Activated naive CD4-positive, alpha-beta T cell treated with Interleukin-2 at 50 U/mL for 16 hours (primary cell): ENCODE measurements around the gene DLX2.
"Not testable (repeated sequence)": the region's sequence is repeated elsewhere in the genome, so short reads cannot be mapped to it uniquely, and the experiment has no call there.

Experiments used
- DNase-seq: peaks from one replicate; pipeline ENCODE4 v3.0.0-alpha.2; 2020

Gene DLX2

DNA sequence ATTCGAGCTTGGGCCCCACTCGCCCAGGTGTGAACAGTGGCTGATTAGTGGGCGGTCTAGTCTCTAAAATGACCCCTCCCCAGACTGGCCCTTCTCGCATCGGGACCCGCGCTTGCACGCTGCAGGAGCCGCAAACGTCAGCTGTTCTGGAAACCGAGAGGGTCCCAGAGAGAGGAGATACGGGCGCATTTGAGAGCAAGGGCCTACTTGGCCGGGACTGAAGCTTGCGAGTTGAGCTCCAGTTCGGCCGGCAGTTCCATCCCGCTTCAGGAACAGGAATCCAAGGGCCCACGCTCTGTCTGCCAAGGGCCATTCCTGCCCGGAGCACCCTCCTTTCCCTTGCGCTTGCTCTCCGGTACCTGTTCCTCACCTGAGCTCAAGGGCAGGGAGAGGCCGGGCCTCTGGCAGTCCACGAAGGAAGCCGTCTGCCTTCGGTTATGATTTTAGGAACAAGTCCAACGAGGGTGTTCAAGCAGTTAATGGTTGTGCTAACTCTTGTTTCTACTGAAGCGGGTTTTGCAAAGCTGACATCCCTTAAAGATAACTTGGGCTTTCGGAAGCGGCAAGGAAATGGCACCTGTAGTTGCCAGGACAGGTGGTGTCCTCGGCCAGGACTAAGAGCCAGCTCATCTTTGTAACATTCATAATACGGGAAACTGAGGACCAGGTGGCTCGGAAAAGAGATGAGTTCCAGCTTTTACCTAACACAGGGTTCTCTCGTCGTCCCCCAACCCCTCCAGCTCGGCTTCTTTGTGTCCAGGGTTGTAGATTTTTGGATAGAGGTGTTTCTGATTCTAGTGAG lies 21.3 kb downstream of the DLX2 start:
- DNase-seq, result no peak

DNA sequence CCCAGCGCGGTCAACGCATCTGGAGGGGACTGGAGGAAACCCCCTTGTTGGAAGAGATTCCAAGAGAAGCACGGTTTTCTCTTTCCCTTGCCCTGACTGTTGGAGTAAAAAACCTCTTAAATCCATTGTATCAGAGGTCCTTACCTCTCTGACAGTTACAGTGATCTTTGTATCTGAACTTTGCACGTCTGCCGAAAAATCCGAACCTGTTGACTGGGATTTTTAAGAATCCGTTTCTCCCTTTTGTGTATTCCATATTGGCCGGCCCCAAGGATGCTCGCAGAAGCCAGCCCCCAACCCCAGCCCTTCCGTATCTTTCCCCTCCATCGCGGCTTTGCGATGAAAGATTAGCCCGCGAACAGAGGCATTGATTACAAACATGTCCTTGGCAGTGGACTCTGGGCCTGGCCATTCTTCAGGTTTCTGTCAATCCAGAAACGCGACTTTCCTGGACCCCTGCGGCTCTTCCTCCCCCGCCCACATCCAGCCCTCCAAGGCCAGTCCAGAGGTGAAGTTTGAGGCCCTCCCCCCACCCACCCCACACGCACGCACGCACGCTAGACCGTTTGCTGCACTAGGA lies 22.0 kb downstream of the DLX2 start:
- DNase-seq, result no peak

DNA sequence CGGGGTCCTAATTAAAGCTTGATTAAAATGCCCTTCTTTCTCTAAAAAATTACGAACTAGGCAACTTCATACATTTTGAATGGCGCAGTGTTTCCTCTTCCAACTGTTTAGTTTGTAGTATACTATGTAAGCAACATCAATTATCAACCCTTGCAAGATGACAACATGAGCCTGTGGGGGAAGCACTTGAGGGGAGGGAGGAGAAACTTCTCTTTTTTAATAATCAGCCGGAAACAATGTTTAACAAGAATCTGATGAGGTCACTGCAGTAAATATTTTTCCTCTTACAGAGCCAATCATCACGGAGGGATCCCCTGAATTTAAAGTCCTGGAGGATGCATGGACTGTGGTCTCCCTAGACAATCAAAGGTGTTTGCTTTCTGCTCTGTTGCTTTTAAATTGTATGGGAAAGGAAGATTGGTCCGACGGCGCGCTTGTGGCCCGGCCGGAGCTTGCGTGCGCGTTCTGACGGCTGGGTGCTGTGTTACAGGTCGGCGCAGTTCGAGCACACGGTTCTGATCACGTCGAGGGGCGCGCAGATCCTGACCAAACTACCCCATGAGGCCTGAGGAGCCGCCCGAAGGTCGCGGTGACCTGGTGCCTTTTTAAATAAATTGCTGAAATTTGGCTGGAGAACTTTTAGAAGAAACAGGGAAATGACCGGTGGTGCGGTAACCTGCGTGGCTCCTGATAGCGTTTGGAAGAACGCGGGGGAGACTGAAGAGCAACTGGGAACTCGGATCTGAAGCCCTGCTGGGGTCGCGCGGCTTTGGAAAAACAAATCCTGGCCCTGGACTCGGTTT lies 22.7 kb downstream of the DLX2 start:
- no peak for DNase-seq

DNA sequence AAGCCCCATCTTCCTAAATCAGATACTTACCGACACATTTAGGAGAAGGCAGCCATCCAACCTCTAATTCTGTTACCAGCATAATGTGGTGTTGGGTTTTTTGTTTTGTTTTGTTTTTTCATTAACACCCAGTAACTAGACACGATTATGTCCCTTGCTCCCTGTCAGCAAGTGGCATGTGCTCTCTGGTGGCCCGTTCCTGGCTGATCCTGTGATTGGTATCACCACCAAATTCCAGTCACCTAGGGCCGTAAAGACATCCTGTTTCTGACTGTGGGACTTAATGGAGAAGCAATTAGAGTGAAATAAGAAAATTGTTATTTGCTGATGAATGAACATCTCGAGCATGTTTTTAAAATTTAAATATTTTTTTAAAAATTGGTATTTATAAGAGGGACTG lies 23.3 kb downstream of the DLX2 start:
- DNase-seq, result no peak

DNA sequence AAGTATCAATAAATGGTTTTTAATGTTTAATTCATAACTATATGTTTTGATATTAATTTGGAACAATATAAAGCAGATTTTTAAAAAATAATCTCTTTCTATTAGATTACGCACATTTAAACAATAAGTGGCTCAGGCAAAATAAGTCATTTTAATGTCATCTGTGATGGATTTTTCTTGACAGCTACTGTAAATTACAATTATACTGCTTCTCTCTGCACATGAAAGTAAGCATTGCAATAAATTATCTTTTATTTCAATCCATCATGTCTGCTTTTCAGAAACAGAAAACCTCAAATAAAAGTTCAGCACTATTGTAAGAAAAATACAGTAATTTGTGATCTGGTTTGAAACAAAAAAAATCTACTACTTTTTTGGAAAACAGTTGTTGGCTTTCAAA lies 28.4 kb downstream of the DLX2 start:
- no peak for DNase-seq

DNA sequence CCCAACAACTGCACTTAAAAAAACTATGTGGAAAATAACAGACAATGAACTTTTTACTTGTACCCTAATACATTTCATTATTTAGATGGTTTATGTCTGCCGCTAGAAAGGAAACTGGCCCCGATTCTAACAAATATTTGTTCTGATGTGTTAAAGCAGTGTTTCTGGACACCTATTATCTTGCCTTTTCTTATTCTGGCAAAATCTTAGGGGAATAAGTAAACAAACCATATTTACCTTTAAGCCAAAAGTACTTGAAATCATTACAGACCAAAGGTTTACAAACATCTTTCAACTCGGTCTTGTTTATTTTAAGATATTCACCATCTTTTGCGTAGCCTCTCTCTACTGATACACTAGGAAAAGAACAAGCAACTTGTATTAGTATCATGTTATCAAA lies 29.2 kb downstream of the DLX2 start:
- DNase-seq, result no peak

DNA sequence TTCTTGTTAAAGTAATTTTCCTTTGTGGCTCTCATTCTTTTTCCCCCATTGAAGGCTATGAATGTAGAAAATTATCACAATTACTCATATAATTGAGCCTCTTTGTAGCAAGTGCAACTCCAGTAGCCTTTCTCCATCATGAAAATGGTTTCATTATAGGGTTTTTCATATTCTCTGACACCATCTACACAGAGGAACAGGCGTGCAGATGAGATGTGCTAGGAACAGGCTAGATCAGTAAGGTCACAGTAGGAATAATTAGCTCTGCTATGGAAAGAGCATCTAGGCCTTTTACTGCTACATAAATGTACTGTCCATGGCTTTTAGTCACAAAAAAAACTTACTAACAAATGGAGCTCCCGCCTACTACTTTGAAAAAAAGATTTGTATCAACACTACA lies 30.0 kb downstream of the DLX2 start:
- DNase-seq, result no peak

DNA sequence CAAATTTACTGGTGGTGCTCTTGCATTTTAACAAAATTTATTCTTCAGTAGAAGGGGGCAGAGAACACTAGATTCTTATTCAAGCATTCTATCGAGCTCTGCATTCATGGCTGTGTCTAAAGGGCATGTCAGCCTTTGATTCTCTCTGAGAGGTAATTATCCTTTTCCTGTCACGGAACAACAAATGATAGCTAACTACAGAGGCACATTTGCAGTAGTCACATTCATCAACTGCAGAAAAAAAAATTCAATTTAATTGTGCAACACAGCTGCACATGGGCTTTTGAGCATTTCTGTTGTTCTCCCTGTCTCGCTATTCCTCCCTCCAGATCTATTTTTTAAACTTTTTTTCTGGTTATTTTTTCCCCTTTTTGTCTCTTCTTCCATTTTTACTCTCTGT lies 30.4 kb downstream of the DLX2 start:
- DNase-seq, result no peak

DNA sequence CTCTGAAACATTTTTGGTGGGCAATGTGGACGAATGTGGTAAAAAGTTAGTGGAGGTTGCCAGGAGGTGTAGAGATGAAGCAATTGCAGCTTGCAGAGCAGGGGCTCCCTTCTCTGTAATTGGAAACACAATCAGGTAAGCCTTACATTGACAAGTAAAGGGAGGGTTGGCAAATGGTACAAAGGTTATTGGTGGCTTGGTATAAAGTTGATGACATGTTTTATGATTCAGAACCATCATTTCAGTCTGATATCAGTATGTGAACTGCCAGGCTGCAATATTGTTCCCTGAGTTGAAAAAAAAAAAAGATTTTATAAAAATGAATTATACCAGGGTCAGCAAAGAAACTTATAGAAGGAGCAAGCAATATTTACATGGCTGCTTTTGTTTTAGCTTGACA lies 31.8 kb downstream of the DLX2 start:
- DNase-seq, result no peak

DNA sequence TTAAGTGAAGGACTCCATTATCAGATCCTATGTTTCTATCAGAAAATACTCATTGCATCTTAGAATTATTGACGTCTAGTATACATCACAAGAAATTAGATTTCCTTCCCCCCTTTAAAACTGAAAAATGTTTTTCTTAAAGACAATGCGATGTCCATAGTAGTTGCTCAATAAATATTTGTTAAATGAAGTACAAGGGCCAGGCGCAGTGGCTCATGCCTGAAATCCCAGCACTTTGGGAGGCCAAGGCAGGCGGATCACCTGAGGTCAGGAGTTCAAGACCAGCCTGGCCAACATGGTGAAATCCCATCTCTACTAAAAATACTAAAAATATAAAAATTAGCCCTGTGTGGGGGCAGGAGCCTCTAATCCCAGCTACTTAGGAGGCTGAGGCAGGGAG lies 34.8 kb downstream of the DLX2 start:
- DNase-seq, result not testable (repeated sequence)

DNA sequence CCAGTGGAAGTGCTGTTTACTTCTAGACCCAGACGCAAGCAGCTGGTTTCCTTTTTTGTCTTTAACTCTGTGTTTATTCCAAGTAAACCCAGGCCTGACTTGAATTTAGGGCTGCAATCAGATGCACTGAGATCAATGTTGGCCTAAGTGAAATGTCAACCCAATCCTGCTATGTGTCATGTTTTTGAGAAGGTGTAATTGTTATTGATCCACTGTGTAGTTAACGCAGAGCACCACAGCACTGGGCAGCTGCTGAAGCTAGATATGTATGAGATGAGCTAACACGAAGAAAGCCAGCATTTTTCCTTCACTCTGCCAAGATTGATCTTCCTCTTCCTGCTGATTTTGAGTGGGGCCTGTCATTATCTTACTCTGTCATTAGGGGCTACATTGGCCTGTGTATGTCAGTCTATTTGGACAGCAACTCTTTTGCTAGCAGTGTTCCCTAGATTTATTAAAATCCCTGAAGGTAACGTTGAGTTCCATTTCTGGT lies 36.3 kb downstream of the DLX2 start:
- DNase-seq, result no peak

DNA sequence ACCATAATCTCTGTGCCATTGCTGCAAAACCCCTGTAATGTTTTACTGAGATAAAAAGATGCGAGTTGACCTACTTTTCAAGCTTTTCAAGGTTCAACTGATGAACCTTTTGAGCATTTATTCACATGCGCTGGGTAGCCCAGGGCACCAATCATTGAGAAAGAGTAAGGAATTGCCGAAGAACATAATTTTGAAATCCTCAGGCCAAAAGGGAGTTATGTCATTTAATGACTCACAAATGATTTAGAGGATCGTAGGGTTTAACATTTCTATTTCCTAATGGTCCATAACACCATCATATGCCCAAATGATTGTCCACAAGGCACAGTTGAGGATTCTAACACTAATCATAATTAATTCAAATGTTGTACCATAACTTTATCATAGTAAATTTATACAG lies 37.6 kb downstream of the DLX2 start:
- no peak for DNase-seq

DNA sequence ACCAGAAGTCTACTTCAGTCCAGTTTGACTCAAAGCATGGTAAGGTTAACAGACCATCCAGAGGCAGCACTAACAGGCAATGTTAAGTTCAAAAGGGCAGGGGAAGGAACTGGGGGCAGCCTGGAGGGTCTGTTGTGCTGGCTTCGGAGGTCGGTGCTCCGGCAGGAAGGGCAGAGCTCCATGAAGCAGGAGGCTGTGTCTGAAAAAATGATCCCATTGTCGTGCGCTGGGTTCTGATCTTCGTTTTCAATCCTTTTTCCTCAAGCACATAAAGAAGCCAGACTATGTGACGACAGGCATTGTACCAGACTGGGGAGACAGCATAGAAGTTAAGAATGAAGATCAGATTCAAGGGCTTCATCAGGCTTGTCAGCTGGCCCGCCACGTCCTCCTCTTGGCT lies 39.3 kb downstream of the DLX2 start:
- no peak for DNase-seq

DNA sequence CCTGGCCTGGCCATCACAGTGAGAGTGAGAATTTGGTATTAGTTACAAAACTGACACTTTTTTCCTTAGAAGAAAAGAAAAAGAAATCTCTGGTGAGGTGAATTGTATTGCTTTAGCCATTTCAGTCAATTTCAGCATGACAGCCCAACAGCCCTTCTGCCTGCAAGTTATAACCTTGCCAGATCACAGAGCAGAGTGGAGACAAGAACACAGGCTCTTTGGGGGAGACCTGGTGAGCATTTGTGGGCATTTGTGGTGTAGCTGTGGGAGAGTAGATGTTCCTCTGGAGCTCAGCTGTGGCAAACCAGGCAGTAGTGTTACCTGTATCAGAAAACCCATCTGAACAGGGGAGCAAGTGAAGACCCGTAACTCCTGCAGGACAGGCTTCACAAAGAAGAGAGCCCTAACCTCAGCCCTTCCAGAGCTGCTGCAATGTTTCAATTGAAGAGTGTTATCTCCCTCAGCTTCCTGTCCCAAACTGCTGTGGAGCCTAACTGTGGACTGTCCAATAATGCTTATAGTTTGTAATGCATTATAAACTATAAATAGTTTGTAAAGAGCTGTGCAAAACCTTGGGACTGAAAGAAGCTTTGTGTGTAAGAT lies 40.2 kb downstream of the DLX2 start:
- no peak for DNase-seq

DNA sequence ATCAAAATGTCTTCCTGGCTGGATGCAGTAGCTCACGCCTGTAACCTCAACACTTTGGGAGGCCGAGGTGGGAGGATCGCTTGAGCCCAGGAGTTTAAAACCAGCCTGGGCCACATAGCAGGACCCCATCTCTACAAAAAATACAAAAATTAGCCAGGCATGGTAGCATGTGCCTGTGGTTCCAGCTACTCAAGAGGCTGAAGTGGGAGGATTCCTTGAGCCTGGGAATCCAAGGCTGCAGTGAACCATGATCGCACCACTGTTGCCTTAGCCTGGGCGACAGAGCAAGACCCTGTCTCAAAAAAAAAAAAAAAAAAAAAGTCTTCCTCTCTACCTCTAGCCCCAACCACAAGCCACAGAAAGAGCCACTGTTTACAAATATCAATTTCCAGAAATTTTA lies 42.6 kb downstream of the DLX2 start:
- DNase-seq, result not testable (repeated sequence)

DNA sequence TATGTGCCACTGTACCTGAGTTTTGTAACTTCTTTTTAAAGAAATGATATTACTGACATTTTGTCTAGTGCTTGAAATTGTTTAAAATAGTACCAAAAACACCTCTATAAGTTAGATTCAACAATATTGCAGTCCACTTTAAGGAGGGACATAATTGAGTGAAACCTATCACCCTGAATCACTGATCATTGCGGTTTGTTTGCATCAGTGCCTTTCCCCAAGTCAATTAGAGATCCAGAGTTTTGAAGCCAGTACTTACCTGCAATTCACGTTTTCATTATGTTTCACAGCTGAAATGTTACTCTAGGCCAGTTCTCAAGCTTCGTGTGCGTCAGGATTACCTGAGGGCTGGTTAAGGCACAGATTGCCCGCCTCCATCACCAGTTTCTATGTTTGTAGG lies 44.0 kb downstream of the DLX2 start:
- no peak for DNase-seq

DNA sequence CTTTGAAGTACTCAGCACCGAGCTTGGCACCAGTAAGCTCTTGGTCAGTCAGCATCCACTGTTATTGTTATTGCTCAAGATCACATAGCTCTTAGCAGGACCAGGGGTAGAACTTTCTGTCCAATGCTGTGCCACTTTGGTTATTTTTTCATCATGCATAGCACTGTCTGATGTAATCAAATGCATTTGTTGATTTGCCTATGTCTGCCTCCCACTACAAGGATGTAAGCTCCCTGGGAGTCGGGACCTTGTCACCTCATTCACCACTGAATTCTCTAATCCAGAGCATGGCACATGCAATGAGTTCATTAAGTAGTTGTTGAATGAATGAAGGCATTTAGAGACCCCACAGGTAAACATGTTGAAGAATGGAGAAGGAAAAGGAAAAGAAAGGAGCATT lies 46.4 kb downstream of the DLX2 start:
- no peak for DNase-seq

DNA sequence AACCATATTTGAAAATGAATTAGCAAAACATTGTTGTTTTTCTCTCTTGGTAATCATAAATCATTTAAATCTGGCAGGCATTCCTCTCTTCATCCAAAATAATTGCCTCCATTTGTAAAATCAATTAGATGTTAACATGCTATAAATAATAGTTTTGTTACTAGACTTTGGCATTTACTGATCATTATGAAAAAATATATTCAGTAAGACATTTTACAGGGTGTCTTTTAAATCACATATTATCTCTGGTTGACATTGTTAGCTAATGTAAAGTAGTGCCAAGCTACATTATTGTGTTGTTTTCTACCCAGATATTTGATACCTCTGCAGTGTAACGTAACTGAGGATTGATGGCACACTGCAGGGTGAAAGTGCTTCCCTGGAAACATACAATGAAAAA lies 49.2 kb downstream of the DLX2 start:
- DNase-seq, result no peak

DNA sequence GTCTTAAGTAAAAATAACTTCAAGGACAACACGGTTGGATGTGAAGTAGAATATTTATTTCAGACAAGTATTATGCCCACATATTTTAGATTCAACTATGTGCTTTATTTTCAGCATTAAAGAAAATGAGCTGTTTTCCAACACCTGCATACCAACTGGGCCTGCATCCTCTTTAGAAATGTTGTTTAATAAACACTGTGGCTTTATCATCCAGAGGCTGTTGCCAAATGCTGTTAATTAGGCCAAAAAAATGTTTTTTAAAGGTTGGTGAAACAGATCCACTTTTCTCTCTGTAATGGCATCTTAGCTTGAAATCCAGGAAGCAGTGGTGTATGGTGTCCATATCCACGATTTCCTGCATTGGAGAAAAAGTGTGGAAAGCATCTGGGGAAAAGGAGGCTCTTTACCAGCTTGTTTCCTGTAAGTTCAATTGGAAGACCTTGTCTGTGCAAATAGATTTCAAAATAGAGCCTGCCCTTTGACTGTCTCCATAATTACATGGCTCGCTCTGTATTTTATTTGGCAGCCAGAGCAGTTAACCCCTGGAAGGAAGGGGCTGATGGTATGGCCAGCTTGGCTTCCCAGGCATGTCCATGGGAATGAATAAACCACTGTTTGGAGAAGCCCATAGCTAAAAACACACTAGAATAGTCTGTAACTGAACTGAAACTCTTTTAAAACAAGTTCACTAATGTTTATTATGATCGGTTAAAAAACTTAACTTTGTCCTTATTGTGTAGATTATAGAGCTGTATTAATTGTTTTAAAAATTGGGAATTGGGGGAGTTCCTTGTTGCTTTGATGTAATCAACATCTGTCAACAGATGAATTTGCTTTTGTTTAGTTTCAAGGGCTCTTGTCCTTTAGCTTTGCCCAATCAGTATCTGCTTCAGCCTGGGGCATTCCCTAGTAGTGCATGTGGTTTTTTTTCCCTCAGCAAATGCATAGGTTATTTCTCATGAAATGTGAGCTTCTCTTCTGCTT lies 50.4 kb downstream of the DLX2 start:
- no peak for DNase-seq

DNA sequence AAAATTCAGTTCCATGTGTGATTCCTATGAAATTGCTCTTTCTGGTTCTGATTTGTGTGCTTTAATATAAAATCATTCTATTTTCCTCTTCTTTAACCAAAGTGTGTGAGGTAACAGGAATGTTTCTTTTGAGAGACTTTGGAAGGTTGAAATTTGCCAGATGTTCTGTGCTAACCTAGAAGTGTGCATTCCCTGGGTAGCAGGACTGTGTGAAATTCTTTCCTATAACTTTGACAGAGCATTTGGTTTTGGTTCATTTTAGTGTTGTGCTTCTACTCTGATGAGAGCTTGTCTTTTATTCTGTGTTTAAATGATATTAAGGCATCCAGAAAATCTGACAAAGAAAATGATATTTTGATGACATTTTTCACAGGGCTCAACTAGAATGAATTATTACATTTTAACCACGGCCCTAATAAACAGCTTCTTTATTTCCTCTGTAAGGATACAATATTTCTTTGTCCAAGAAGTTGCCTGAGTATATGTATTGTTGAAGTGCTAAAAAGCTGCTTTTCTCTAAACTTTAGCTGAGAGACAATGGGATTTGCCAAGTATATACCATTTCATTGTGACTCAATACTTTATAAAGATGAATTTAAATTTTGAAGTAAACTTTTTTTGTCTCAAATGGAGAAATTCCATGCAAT lies 52.1 kb downstream of the DLX2 start:
- no peak for DNase-seq

DNA sequence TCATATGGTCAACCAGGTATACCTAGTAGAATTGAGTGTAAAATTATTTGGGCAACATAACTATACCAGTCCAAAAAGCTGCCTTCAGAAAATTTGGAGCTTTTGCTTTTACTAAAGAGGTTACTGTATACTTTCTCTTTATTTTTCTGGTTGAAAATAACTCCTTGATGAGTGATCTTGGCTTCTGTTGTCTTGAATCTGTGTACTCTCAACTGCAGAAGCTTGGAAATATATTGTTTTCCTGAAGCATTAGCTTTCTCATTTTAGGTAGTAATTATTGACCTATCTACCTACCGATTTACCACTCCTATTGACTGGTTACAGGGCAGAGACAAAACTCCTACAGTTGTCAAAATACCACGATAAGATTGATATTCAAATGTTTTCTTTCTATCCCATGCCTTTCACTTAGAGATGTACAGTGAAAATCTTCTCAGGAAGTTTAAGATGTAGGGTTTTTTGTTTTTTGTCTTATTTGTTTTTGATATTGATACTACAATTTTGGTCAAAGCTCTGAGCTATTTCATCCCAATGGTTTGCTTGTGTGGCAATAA lies 53.1 kb downstream of the DLX2 start:
- no peak for DNase-seq
